ENCODE measurements around the gene UNC93B1.

Gene UNC93B1

DNA sequence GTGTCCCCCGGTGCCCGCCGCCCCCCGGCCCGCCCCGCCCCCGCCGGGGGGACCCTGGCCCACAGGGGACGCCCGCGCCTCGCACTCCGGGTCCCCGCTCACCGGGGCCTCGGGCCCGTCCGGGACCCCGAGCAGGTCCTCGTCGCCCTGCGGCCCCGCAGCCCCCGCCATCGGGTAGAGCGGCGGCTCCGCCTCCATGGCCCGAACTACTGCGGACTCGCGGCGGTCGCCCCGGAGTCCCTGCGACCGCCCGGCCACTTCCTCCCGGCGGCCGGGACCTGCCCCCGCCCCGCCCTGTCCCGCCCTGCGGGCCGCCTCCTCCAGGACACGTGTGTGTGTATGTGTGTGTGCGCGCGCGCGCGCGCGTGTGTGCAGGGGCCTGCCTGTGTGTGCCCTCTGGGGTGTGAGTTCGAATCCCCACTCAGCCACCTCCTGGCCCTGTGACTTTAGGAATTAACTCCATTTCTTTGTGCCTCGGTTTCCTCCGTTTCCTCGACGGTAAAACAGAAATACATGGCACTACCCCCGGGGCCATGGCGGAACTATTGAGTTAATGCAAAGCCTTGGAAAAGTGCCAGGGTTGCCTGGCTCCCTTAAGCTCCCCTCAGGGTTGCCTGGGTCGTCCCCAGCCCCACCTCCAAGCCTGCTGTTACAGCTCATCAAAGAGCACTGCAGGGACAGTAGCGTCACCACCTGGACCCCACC lies at the start of gene UNC93B1:
Gene UNC93B1, minus strand, starts transcription at position 252 of the 705 bp plus-strand sequence. Its CDS starts 54 bp downstream, at position 198.
- no peak for TF ChIP-seq CTCF (IDR thresholded peaks at IDR 0.05; ENCODE audit: low read depth, low read length, missing control alignments)
- DNase-seq, result peak; percentile 59
- in situ Hi-C loops (cut with HindIII; ENCODE audit: low pct_ligation_motif_present, low sequenced_read_pairs), result no loop called here
- Histone ChIP-seq H3K27ac (no peak within 1 kb of the TSS), H3K27me3 (replicated peaks) (no peaks in the 10 kb centered on the region), H3K4me3 (ENCODE audit: low read depth, low read length) (peak within 1 kb of the TSS; percentile 60), H3K36me3 (replicated peaks) (no peaks in the 10 kb centered on the region)

- Histone ChIP-seq H3K27ac (no peak overlapping the region), H3K4me3 (ENCODE audit: low read depth, low read length) (no peak overlapping the region), H3K36me3 (replicated peaks) (peaks cover 46% of the 10 kb centered on the region), H3K27me3 (replicated peaks) (no peaks in the 10 kb centered on the region)
- DNase-seq, result no peak
- in situ Hi-C loops (cut with HindIII; ENCODE audit: low pct_ligation_motif_present, low sequenced_read_pairs), result no loop called here
- TF ChIP-seq CTCF (IDR thresholded peaks at IDR 0.05; ENCODE audit: low read depth, low read length, missing control alignments), result no peak
Observed at GRCh38 chr11:68053117-68053516, 49.2 kb upstream of the UNC93B1 start.

DNA sequence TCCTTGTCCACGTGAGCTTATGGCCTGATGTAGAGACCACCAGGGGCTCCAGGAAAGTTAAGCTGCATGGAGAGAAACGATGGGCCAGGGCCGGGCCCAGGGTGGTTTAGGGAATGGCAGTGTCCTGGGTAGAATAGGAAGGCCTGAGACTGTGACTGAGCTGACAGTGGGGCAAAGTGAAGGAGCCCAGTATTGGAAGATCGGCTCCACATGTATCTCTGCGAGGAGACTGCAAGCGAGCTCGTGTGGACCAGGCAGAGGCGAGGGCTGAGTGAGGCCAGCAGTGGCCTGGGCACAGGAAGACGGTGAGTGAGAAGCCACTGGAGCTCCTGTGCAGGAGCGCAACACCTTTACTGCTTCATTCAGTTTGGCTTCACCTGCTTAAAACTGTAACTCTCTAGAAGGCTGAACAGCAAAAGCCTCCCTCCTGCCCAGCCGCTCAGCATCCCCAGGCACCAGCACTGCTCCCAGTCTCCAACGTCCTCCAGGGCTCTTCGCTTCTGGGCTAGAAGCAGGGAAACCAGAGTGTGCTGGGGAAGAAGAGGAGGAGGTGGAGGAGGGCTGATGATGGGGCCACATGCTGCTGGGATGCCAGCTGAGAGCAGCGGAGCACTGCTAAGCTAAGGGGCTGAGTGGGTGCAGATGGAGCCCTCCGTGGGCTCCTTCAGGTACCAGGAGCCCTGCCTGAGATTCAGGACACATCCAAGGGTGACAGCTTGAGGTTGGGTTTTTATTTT lies 48.4 kb upstream of the UNC93B1 start:
- in situ Hi-C loops (cut with HindIII; ENCODE audit: low pct_ligation_motif_present, low sequenced_read_pairs), result no loop called here
- Histone ChIP-seq H3K36me3 (replicated peaks) (peaks cover 53% of the 10 kb centered on the region), H3K27ac (no peak overlapping the region), H3K4me3 (ENCODE audit: low read depth, low read length) (no peak overlapping the region), H3K27me3 (replicated peaks) (no peaks in the 10 kb centered on the region)
- TF ChIP-seq CTCF (IDR thresholded peaks at IDR 0.05; ENCODE audit: low read depth, low read length, missing control alignments), result no peak
- no peak for DNase-seq

- H3K36me3 ChIP-seq (replicated peaks), result peaks cover 56% of the 10 kb centered on the region
- H3K27me3 ChIP-seq (replicated peaks), result no peaks in the 10 kb centered on the region
- H3K4me3 ChIP-seq (ENCODE audit: low read depth, low read length), result no peak overlapping the region
- no peak for TF ChIP-seq CTCF (IDR thresholded peaks at IDR 0.05; ENCODE audit: low read depth, low read length, missing control alignments)
- DNase-seq, result no peak
- in situ Hi-C loops (cut with HindIII; ENCODE audit: low pct_ligation_motif_present, low sequenced_read_pairs), result no loop called here
- no peak overlapping the region for H3K27ac ChIP-seq
Observed at GRCh38 chr11:68051191-68052136, 47.6 kb upstream of the UNC93B1 start.

DNA sequence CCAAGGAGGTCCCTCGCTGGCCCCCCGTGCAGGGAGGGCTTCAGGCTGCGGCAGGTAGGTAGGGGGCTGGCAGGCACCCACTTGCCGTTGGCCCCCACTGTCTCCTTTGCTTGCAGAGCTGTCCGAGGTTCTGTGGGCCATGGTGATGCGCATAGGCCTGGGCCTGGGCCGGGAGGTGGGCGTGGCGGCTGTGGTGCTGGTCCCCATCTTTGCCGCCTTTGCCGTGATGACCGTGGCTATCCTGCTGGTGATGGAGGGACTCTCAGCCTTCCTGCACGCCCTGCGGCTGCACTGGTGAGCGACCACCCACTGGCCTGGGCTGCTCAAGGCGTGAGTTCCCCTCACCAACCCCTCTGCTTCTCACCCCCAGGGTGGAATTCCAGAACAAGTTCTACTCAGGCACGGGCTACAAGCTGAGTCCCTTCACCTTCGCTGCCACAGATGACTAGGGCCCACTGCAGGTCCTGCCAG lies 46.5 kb upstream of the UNC93B1 start:
- Histone ChIP-seq H3K27ac (no peak overlapping the region), H3K27me3 (replicated peaks) (no peaks in the 10 kb centered on the region), H3K4me3 (ENCODE audit: low read depth, low read length) (no peak overlapping the region), H3K36me3 (replicated peaks) (peaks cover 67% of the 10 kb centered on the region)
- no peak for DNase-seq
- in situ Hi-C loops (cut with HindIII; ENCODE audit: low pct_ligation_motif_present, low sequenced_read_pairs), result no loop called here
- no peak for TF ChIP-seq CTCF (IDR thresholded peaks at IDR 0.05; ENCODE audit: low read depth, low read length, missing control alignments)

Measured in brain microvascular endothelial cell (primary cell).